ENCODE data around the gene KCTD16. TPM values are rescaled to one million over a fixed set of nuclear protein-coding genes. Genes with fewer than 3 reads are reported as not detected.

Gene KCTD16
- total and polyA plus RNA-seq, 8 donors, result 0.18 to 0.73 (median 0.35) TPM

DNA sequence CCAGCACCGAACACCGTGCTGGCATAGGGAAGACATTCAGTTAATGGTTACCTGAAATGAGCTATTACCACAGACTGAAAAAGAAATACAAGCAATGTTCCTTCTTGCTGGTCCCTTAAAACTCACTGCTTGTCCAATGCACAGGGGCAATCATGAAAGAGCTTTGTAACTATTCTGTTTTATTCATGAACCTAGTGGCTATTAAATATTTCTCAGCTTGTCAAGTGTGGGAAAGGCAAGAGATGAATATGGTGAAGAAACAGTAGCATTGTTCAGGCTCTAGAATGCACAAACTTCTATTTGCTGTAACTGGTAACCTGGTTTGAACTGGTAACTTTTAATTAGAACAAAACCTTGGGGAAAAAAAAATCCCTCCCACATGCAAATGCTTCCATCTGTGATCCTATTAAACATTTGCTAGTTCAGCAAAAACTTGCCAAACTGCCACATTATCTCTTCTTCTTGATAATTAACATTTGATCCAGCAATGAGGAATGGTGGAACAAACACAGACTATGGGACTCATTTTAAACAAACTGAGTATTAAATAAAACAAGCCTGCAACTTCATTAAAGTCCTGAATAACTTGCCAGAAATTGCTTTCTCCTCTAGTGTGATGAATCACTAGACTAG lies 36.4 kb upstream of the KCTD16 start:
- H3K36me3 ChIP-seq, result no peaks in the 10 kb centered on the region
- DNase-seq (no peak), ATAC-seq (no peak)
- H3K4me3 ChIP-seq, result no peak overlapping the region
- no peaks in the 10 kb centered on the region for H3K4me1 ChIP-seq
- TF ChIP-seq CTCF (IDR thresholded peaks at IDR 0.05), result no peak
- intact Hi-C loops (cut with DNase I), result no loop called here
- no peaks in the 10 kb centered on the region for H3K9me3 ChIP-seq
- H3K27ac ChIP-seq, result no peak overlapping the region
- H3K27me3 ChIP-seq, result no peaks in the 10 kb centered on the region

DNA sequence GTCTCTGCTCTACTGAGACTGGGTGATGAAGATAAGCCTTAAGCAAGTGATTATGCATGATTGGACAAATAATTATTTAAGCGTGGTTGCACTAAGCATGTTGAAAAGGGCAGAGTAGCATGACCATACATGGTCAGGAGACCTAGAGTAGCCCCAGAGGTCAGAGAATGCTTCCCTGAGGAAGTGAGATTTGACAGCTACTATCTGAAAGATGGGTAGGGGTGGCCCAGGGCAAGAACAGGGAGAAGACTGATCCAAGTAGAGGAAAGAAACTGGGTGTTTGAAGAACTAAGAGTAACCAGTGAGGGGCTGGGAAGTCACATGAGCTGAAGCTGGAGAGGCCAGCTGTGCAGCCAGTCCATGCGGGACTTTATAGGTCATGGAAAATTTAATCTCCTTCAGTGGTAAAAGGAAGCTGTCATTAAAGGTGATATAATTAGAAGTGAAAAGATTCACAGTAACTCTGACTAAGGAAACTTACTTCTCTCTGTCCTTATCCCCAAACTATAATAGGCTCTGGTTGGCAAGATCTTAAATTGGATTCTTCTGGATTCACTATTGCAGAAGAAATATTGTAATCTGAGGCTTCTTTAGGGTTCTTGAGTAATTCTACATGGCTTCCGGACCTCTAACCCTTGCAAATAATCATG lies 35.4 kb upstream of the KCTD16 start:
- intact Hi-C loops (cut with DNase I), result no loop called here
- DNase-seq (no peak), ATAC-seq (no peak)
- no peak for TF ChIP-seq CTCF (IDR thresholded peaks at IDR 0.05)
- Histone ChIP-seq H3K27ac (no peak overlapping the region), H3K4me3 (no peak overlapping the region), H3K36me3 (no peaks in the 10 kb centered on the region), H3K27me3 (no peaks in the 10 kb centered on the region), H3K9me3 (no peaks in the 10 kb centered on the region), H3K4me1 (no peaks in the 10 kb centered on the region)

- no peak overlapping the region for H3K27ac ChIP-seq
Measured at GRCh38 chr5:144139586-144139985, 31.1 kb upstream of the KCTD16 start.

GRCh38 chr5:144141585-144141984 lies 29.1 kb upstream of the KCTD16 start:
- H3K4me1 ChIP-seq, result peaks cover 0 to 9% of the 10 kb centered on the region in 2 donors

More at GRCh38 chr5:144139586-144139985, 31.1 kb upstream of the KCTD16 start:
- Histone ChIP-seq H3K4me1 (peaks cover 0 to 4% of the 10 kb centered on the region in 2 donors), H3K4me3 (no peak overlapping the region), H3K36me3 (no peaks in the 10 kb centered on the region), H3K9me3 (no peaks in the 10 kb centered on the region), H3K27me3 (no peaks in the 10 kb centered on the region)
- TF ChIP-seq CTCF (IDR thresholded peaks at IDR 0.05), result no peak
- ATAC-seq (no peak), DNase-seq (no peak)
- intact Hi-C loops (cut with DNase I), result no loop called here

More at GRCh38 chr5:144141585-144141984, 29.1 kb upstream of the KCTD16 start:
- TF ChIP-seq CTCF (IDR thresholded peaks at IDR 0.05), result no peak
- no peaks in the 10 kb centered on the region for H3K27me3 ChIP-seq
- intact Hi-C loops (cut with DNase I), result no loop called here
- H3K9me3 ChIP-seq, result no peaks in the 10 kb centered on the region
- H3K4me3 ChIP-seq, result no peak overlapping the region
- ATAC-seq, result no peak
- no peaks in the 10 kb centered on the region for H3K36me3 ChIP-seq
- no peak for DNase-seq
- H3K27ac ChIP-seq, result no peak overlapping the region
